WTC11 (cell line): ENCODE data around the gene KPNA4. TPM values are rescaled to one million over a fixed set of nuclear protein-coding genes. Genes with fewer than 3 reads are reported as not detected.

ENCODE experiments used
- ATAC-seq: fragments of 200-7000 bp; cut with Tn5 transposase; 2 replicates; pipeline ENCODE4 v1.10.0; 2021; ENCODE audit warnings: mild to moderate bottlenecking, moderate library complexity
- CTCF ChIA-PET: fragments of 300-600 bp; sonication (Branson Sonifier 250); formaldehyde crosslinking; loops from one replicate; lab custom pipeline; 2021; ENCODE audit warnings: antibody characterized with exemption; lab: Charles Lee
- POLR2A ChIA-PET: fragments of 350-600 bp; sonication (Branson Sonifier 250); formaldehyde crosslinking; loops from one replicate; lab custom pipeline; 2021; ENCODE audit warnings: antibody characterized with exemption; lab: Charles Lee
- DNase-seq: peaks from one replicate; pipeline ENCODE4 v3.0.0; 2021; ENCODE audit warnings: low spot score
- H3K27ac Mint-ChIP-seq: 2 replicates; pipeline ENCODE4 v1.8.0; 2021; ENCODE audit warnings: mixed read lengths
- H3K27me3 Mint-ChIP-seq: 2 replicates; pipeline ENCODE4 v1.8.0; 2021; ENCODE audit warnings: low read depth, mild to moderate bottlenecking, moderate library complexity, mixed read lengths
- H3K36me3 Mint-ChIP-seq: 2 replicates; pipeline ENCODE4 v1.8.0; 2021; ENCODE audit warnings: mixed read lengths
- H3K4me1 Mint-ChIP-seq: 2 replicates; pipeline ENCODE4 v1.8.0; 2022; ENCODE audit warnings: mixed read lengths
- H3K4me3 Mint-ChIP-seq: 2 replicates; pipeline ENCODE4 v1.8.0; 2021; ENCODE audit warnings: mild to moderate bottlenecking, moderate library complexity, mixed read lengths
- H3K9me3 Mint-ChIP-seq: 2 replicates; pipeline ENCODE4 v1.8.0; 2021; ENCODE audit warnings: mixed read lengths
- ATF1 ChIP-seq: sonication (generic); formaldehyde crosslinking; IDR thresholded peaks from 2 replicates; pipeline ENCODE4 v1.8.1; 2023; ENCODE audit warnings: mild to moderate bottlenecking, moderate library complexity, missing genetic modification reagents
- ATF6 ChIP-seq: sonication (generic); formaldehyde crosslinking; IDR thresholded peaks from 2 replicates; pipeline ENCODE4 v1.8.1; 2023; ENCODE audit warnings: mild to moderate bottlenecking, missing genetic modification reagents
- CREM ChIP-seq: sonication (generic); formaldehyde crosslinking; IDR thresholded peaks from 2 replicates; pipeline ENCODE4 v1.8.1; 2022; ENCODE audit warnings: mild to moderate bottlenecking, missing genetic modification reagents, moderate library complexity
- E2F1 ChIP-seq: sonication (generic); formaldehyde crosslinking; IDR thresholded peaks from 2 replicates; pipeline ENCODE4 v1.8.0; 2022; ENCODE audit warnings: mild to moderate bottlenecking, missing genetic modification reagents
- GABPB1 ChIP-seq: sonication (generic); formaldehyde crosslinking; IDR thresholded peaks from 2 replicates; pipeline ENCODE4 v1.8.1; 2023; ENCODE audit warnings: mild to moderate bottlenecking, missing genetic modification reagents
- PRDM15 ChIP-seq: sonication (generic); formaldehyde crosslinking; IDR thresholded peaks from 2 replicates; pipeline ENCODE4 v1.8.0; 2022; ENCODE audit warnings: missing genetic modification reagents
- TEAD1 ChIP-seq: sonication (generic); formaldehyde crosslinking; IDR thresholded peaks from 2 replicates; pipeline ENCODE4 v1.8.0; 2022; ENCODE audit warnings: mild to moderate bottlenecking, missing genetic modification reagents
- ZBTB21 ChIP-seq: sonication (generic); formaldehyde crosslinking; IDR thresholded peaks from 2 replicates; pipeline ENCODE4 v1.8.1; 2023; ENCODE audit warnings: mild to moderate bottlenecking, missing genetic modification reagents, borderline replicate concordance
- ZNF416 ChIP-seq: fragments of 250-450 bp; sonication (Bioruptor Pico); IDR thresholded peaks from 2 replicates; pipeline ENCODE4 v1.9.0; 2021; ENCODE audit warnings: mild to moderate bottlenecking, inconsistent platforms
- ZNF423 ChIP-seq: fragments of 250-450 bp; sonication (Bioruptor Pico); IDR thresholded peaks from 2 replicates; pipeline ENCODE4 v2.1.2; 2022; ENCODE audit warnings: mild to moderate bottlenecking, moderate library complexity
- ZNF512 ChIP-seq: sonication (generic); formaldehyde crosslinking; IDR thresholded peaks from 2 replicates; pipeline ENCODE4 v1.8.1; 2022; ENCODE audit warnings: missing genetic modification reagents, borderline replicate concordance
- total RNA-seq: library from RNA; stranded (reverse); gene quantifications from 3 replicates; pipeline ENCODE4 v1.2.3, GENCODE V29; 2021
- TF ChIP-seq, protein P1 (sequence below): sonication (generic); formaldehyde crosslinking; IDR thresholded peaks from 2 replicates; pipeline ENCODE4 v1.8.0; 2022; ENCODE audit warnings: mild to moderate bottlenecking, missing genetic modification reagents
- TF ChIP-seq, protein P2 (sequence below): fragments of 200-600 bp; IDR thresholded peaks from 2 replicates; pipeline ENCODE4 v1.8.0; 2022; ENCODE audit warnings: antibody characterized with exemption

The KPNA4 gene
- total RNA-seq, 1 experiment from 2014 or later: 52.2 TPM

GRCh38 chr3:160475884-160476283, 89.5 kb downstream of the KPNA4 start (continued):
- TF ChIP-seq ATF6 (CRISPR knock-in tag) (no peak), E2F1 (CRISPR knock-in tag) (no peak), ZBTB21 (CRISPR knock-in tag) (no peak), ATF1 (CRISPR knock-in tag) (no peak)
- TF ChIP-seq, protein P1, sequence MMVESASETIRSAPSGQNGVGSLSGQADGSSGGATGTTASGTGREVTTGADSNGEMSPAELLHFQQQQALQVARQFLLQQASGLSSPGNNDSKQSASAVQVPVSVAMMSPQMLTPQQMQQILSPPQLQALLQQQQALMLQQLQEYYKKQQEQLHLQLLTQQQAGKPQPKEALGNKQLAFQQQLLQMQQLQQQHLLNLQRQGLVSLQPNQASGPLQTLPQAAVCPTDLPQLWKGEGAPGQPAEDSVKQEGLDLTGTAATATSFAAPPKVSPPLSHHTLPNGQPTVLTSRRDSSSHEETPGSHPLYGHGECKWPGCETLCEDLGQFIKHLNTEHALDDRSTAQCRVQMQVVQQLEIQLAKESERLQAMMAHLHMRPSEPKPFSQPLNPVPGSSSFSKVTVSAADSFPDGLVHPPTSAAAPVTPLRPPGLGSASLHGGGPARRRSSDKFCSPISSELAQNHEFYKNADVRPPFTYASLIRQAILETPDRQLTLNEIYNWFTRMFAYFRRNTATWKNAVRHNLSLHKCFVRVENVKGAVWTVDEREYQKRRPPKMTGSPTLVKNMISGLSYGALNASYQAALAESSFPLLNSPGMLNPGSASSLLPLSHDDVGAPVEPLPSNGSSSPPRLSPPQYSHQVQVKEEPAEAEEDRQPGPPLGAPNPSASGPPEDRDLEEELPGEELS: no peak
- TF ChIP-seq, all 79 proteins: peak for 0

DNA sequence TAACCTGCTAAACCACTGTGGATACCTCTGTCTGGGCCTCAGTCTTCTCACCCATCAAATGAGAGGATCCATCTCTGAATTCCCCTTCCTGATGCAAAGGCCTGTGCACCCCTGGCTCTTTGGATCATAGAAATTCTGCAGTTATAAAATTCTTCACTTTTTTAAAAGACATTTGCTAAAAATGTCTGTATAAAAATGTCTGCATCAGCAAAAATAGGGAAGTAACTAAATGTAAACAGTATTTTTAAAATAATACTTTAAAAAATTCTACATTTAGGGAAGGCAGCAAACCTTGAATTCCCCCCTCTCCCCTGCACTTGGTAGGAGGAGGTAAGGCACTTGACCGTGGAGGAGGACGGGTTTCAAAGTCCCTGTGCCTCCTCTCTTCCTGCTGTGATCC, 90.2 kb downstream of the KPNA4 start:
- H3K9me3 Mint-ChIP-seq: peaks cover 8% of the 10 kb centered on the region
- DNase-seq (no peak), ATAC-seq (no peak)
- POLR2A ChIA-PET: no interaction called here
- TF ChIP-seq PRDM15 (CRISPR knock-in tag) (no peak), ZNF512 (CRISPR knock-in tag) (no peak), ZNF423 (CRISPR knock-in tag) (no peak), GABPB1 (CRISPR knock-in tag) (no peak), ZNF416 (CRISPR knock-in tag) (no peak), CREM (CRISPR knock-in tag) (no peak), TEAD1 (CRISPR knock-in tag) (no peak)
- TF ChIP-seq, protein P2, sequence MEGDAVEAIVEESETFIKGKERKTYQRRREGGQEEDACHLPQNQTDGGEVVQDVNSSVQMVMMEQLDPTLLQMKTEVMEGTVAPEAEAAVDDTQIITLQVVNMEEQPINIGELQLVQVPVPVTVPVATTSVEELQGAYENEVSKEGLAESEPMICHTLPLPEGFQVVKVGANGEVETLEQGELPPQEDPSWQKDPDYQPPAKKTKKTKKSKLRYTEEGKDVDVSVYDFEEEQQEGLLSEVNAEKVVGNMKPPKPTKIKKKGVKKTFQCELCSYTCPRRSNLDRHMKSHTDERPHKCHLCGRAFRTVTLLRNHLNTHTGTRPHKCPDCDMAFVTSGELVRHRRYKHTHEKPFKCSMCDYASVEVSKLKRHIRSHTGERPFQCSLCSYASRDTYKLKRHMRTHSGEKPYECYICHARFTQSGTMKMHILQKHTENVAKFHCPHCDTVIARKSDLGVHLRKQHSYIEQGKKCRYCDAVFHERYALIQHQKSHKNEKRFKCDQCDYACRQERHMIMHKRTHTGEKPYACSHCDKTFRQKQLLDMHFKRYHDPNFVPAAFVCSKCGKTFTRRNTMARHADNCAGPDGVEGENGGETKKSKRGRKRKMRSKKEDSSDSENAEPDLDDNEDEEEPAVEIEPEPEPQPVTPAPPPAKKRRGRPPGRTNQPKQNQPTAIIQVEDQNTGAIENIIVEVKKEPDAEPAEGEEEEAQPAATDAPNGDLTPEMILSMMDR: no peak
- H3K4me3 Mint-ChIP-seq: no peak overlapping the region
- CTCF ChIA-PET: no interaction called here
- no peaks in the 10 kb centered on the region for H3K27me3 Mint-ChIP-seq
- no peaks in the 10 kb centered on the region for H3K4me1 Mint-ChIP-seq
- no peak overlapping the region for H3K27ac Mint-ChIP-seq
- peaks cover 7% of the 10 kb centered on the region for H3K36me3 Mint-ChIP-seq
